H4 (cell line): ENCODE results near the gene PLAGL2. TPM values are rescaled to one million over a fixed set of nuclear protein-coding genes. Genes with fewer than 3 reads are reported as not detected.
A peak's percentile ranks its signal among the peaks of the same experiment; 100 is the strongest.
"Not testable (repeated sequence)": the region's sequence is repeated elsewhere in the genome, so short reads cannot be mapped to it uniquely, and the experiment has no call there.

Experiments used
- DNase-seq: peaks from one replicate; pipeline ENCODE4 v3.0.0-alpha.2; 2015; ENCODE audit warnings: low spot score
- total RNA-seq: library from RNA; depleted of rRNA; stranded (reverse); fragments of >200 nt; shearing (Covaris generic); gene quantifications from 2 replicates; pipeline ENCODE4 v1.2.3, GENCODE V29; 2014; rRNA removed

PLAGL2 gene
- total RNA-seq, result 2.9 and 3.7 TPM in 2 replicates

GRCh38 chr20:32207626-32208498 is at the start of gene PLAGL2, which contains the start of gene POFUT1:
Gene PLAGL2, minus strand, starts transcription at chr20:32207743. Its CDS starts 5,565 bp downstream, at chr20:32202178.
Gene POFUT1, plus strand, starts transcription at chr20:32207880. Its CDS starts 62 bp downstream, at chr20:32207942.
- DNase-seq, result peak; percentile 61

- no peak for DNase-seq
Measured at GRCh38 chr20:32252189-32252588, 44.6 kb upstream of the PLAGL2 start.

GRCh38 chr20:32251470-32251869 is 43.9 kb upstream of the PLAGL2 start:
- no peak for DNase-seq

- no peak for DNase-seq
Measured at GRCh38 chr20:32249030-32249738, 41.6 kb upstream of the PLAGL2 start.

- DNase-seq, result no peak
Measured at GRCh38 chr20:32248043-32248442, 40.5 kb upstream of the PLAGL2 start.

- not testable (repeated sequence) for DNase-seq
Measured at GRCh38 chr20:32246208-32246607, 38.7 kb upstream of the PLAGL2 start.

GRCh38 chr20:32244959-32245358 is 37.4 kb upstream of the PLAGL2 start:
- no peak for DNase-seq

GRCh38 chr20:32244150-32244823 is 36.7 kb upstream of the PLAGL2 start:
- DNase-seq, result no peak

GRCh38 chr20:32241807-32242206 is 34.3 kb upstream of the PLAGL2 start:
- DNase-seq, result no peak

GRCh38 chr20:32240205-32240604 is 32.7 kb upstream of the PLAGL2 start:
- DNase-seq, result no peak

- DNase-seq, result no peak
Measured at GRCh38 chr20:32238483-32239425, 31.2 kb upstream of the PLAGL2 start.

GRCh38 chr20:32237419-32237818 is 29.9 kb upstream of the PLAGL2 start:
- DNase-seq, result no peak

- no peak for DNase-seq
Measured at GRCh38 chr20:32236819-32237218, 29.3 kb upstream of the PLAGL2 start.

- no peak for DNase-seq
Measured at GRCh38 chr20:32236048-32236533, 28.5 kb upstream of the PLAGL2 start.

- DNase-seq, result no peak
Measured at GRCh38 chr20:32235331-32236047, 27.9 kb upstream of the PLAGL2 start.

GRCh38 chr20:32234135-32234808 is 26.7 kb upstream of the PLAGL2 start:
- no peak for DNase-seq

- no peak for DNase-seq
Measured at GRCh38 chr20:32233286-32233685, 25.7 kb upstream of the PLAGL2 start.

- no peak for DNase-seq
Measured at GRCh38 chr20:32232326-32232886, 24.9 kb upstream of the PLAGL2 start.

- no peak for DNase-seq
Measured at GRCh38 chr20:32231847-32232246, 24.3 kb upstream of the PLAGL2 start.
